Activated CD4-positive, alpha-beta memory T cell treated with anti-CD3 and anti-CD28 coated beads for 36 hours (primary cell): ENCODE measurements around the gene C1QTNF6. TPM values are rescaled to one million over a fixed set of nuclear protein-coding genes. Genes with fewer than 3 reads are reported as not detected.
A peak's percentile ranks its signal among the peaks of the same experiment; 100 is the strongest.

Experiments
- CTCF ChIA-PET: fragments of 350-600 bp; sonication (Branson Sonifier 250); formaldehyde crosslinking; loops from one replicate; lab custom pipeline; 2021; ENCODE audit warnings: antibody characterized with exemption, inconsistent platforms; lab: Charles Lee
- POLR2A ChIA-PET: fragments of 350-600 bp; sonication (Branson Sonifier 250); formaldehyde crosslinking; loops from one replicate; lab custom pipeline; 2021; ENCODE audit warnings: antibody characterized with exemption; lab: Charles Lee
- DNase-seq: peaks from one replicate; pipeline ENCODE4 v3.0.0-alpha.2; 2020
- H3K27ac Mint-ChIP-seq: one replicate; pipeline ENCODE4 v1.8.0; 2021; ENCODE audit warnings: mixed read lengths
- H3K27me3 Mint-ChIP-seq: one replicate; pipeline ENCODE4 v1.8.0; 2021; ENCODE audit warnings: mixed read lengths
- H3K36me3 Mint-ChIP-seq: one replicate; pipeline ENCODE4 v1.8.0; 2021; ENCODE audit warnings: mixed read lengths
- H3K4me1 Mint-ChIP-seq: one replicate; pipeline ENCODE4 v1.8.0; 2021; ENCODE audit warnings: low read depth, mixed read lengths
- H3K4me3 Mint-ChIP-seq: one replicate; pipeline ENCODE4 v1.8.0; 2021; ENCODE audit warnings: mild to moderate bottlenecking, mixed read lengths
- H3K9me3 Mint-ChIP-seq: one replicate; pipeline ENCODE4 v1.8.0; 2021; ENCODE audit warnings: mixed read lengths
- intact Hi-C: fragments of 100-400 bp; cut with micrococcal nuclease; formaldehyde crosslinking; loops from one replicate; pipeline ENCODE4 v1.15.1; 2023
- total RNA-seq, 2 experiments: library from RNA; stranded (reverse); gene quantifications; one replicate each; pipeline ENCODE4 v1.2.3, GENCODE V29; 2021

The C1QTNF6 gene
- total RNA-seq, 2 experiments from 2014 or later: 11.1 to 13.0 TPM

GRCh38 chr22:37154925-37155712 is 32.9 kb downstream of the C1QTNF6 start:
- H3K27me3 Mint-ChIP-seq: no peaks in the 10 kb centered on the region
- no peak overlapping the region for H3K4me3 Mint-ChIP-seq
- ChIA-PET POLR2A (no interaction called here), CTCF (interaction anchor here (12.3 kb wide), 1 partner anchor 9 kb away, joined by 183 read pairs; no protein-coding TSS in a partner anchor)
- peaks cover under 1% of the 10 kb centered on the region for H3K36me3 Mint-ChIP-seq
- peak; percentile 73 for DNase-seq
- H3K4me1 Mint-ChIP-seq: peaks cover 53% of the 10 kb centered on the region
- peak overlapping the region; percentile 57 for H3K27ac Mint-ChIP-seq
- intact Hi-C loops: no loop called here
- peaks cover 13% of the 10 kb centered on the region for H3K9me3 Mint-ChIP-seq

- H3K36me3 Mint-ChIP-seq: peaks cover 8% of the 10 kb centered on the region
- H3K4me1 Mint-ChIP-seq: peaks cover 48% of the 10 kb centered on the region
- no peaks in the 10 kb centered on the region for H3K27me3 Mint-ChIP-seq
- ChIA-PET POLR2A (no interaction called here), CTCF (interaction anchor here (12.3 kb wide), 1 partner anchor 10 kb away, joined by 183 read pairs; no protein-coding TSS in a partner anchor)
- DNase-seq: no peak
- H3K4me3 Mint-ChIP-seq: no peak overlapping the region
- no peak overlapping the region for H3K27ac Mint-ChIP-seq
- H3K9me3 Mint-ChIP-seq: peaks cover 13% of the 10 kb centered on the region
- intact Hi-C loops: no loop called here
Observed at GRCh38 chr22:37153901-37154300, 34.1 kb downstream of the C1QTNF6 start.

- H3K4me1 Mint-ChIP-seq: peaks cover 49% of the 10 kb centered on the region
- DNase-seq: no peak
- no peaks in the 10 kb centered on the region for H3K27me3 Mint-ChIP-seq
- peak overlapping the region; percentile 60 for H3K27ac Mint-ChIP-seq
- no peak overlapping the region for H3K4me3 Mint-ChIP-seq
- ChIA-PET CTCF (interaction anchor here (1.2 to 12.3 kb wide), 3 partner anchors 12 to 71 kb away, joined by 3 to 183 read pairs (median 16); no protein-coding TSS in a partner anchor), POLR2A (interaction anchor here (9.0 kb wide), 1 partner anchor 13 kb away, joined by 240 read pairs; no protein-coding TSS in a partner anchor)
- H3K9me3 Mint-ChIP-seq: peaks cover 13% of the 10 kb centered on the region
- H3K36me3 Mint-ChIP-seq: peaks cover 33% of the 10 kb centered on the region
- intact Hi-C loops: no loop called here
Observed at GRCh38 chr22:37151401-37151800, 36.6 kb downstream of the C1QTNF6 start.

- Mint-ChIP-seq H3K9me3 (peaks cover 13% of the 10 kb centered on the region), H3K4me1 (peaks cover 51% of the 10 kb centered on the region), H3K27me3 (no peaks in the 10 kb centered on the region), H3K36me3 (peaks cover 40% of the 10 kb centered on the region), H3K27ac (peak overlapping the region; percentile 60), H3K4me3 (no peak overlapping the region)
- DNase-seq: no peak
- intact Hi-C loops: loop anchor here (1.0 kb wide), 3 partner anchors 12 to 71 kb away; no protein-coding TSS in a partner anchor
- CTCF ChIA-PET: interaction anchor here (0.7 to 12.3 kb wide), 7 partner anchors 13 to 80 kb away, joined by 3 to 183 read pairs (median 9); no protein-coding TSS in a partner anchor
- POLR2A ChIA-PET: interaction anchor here (1.1 to 9.0 kb wide), 9 partner anchors 12 to 94 kb away, joined by 4 to 240 read pairs (median 16); partner anchors contain the start of gene RAC2
Observed at GRCh38 chr22:37150701-37151100, 37.3 kb downstream of the C1QTNF6 start.

GRCh38 chr22:37148742-37149665 is 39.0 kb downstream of the C1QTNF6 start:
- H3K27me3 Mint-ChIP-seq: no peaks in the 10 kb centered on the region
- H3K27ac Mint-ChIP-seq: peak overlapping the region; percentile 95
- H3K4me3 Mint-ChIP-seq: peak overlapping the region; percentile 95
- peaks cover 56% of the 10 kb centered on the region for H3K4me1 Mint-ChIP-seq
- no peak for DNase-seq
- peaks cover 57% of the 10 kb centered on the region for H3K36me3 Mint-ChIP-seq
- CTCF ChIA-PET: interaction anchor here (0.7 to 12.3 kb wide), 19 partner anchors 9 to 293 kb away, joined by 3 to 183 read pairs (median 4); partner anchors contain the start of gene KCTD17
- peaks cover 10% of the 10 kb centered on the region for H3K9me3 Mint-ChIP-seq
- intact Hi-C loops: loop anchor here (1.0 to 5.0 kb wide), 2 partner anchors 27 to 93 kb away; partner anchors contain the start of gene RAC2
- POLR2A ChIA-PET: interaction anchor here (0.6 to 9.0 kb wide), 24 partner anchors 7 to 620 kb away, joined by 3 to 240 read pairs (median 6); partner anchors contain the start of genes EIF3D, NCF4 and RAC2

- H3K9me3 Mint-ChIP-seq: peaks cover 10% of the 10 kb centered on the region
- H3K27me3 Mint-ChIP-seq: no peaks in the 10 kb centered on the region
- H3K4me3 Mint-ChIP-seq: peak overlapping the region; percentile 95
- ChIA-PET POLR2A (interaction anchor here (1.0 to 9.0 kb wide), 16 partner anchors 9 to 112 kb away, joined by 3 to 240 read pairs (median 6); no protein-coding TSS in a partner anchor), CTCF (interaction anchor here (0.7 to 12.3 kb wide), 13 partner anchors 16 to 292 kb away, joined by 3 to 183 read pairs (median 5); partner anchors contain the start of gene KCTD17)
- intact Hi-C loops: loop anchor here (5.0 kb wide), 1 partner anchor 94 kb away; the partner anchor contains the start of gene RAC2
- DNase-seq: peak; percentile 50
- peaks cover 65% of the 10 kb centered on the region for H3K4me1 Mint-ChIP-seq
- peak overlapping the region; percentile 95 for H3K27ac Mint-ChIP-seq
- peaks cover 66% of the 10 kb centered on the region for H3K36me3 Mint-ChIP-seq
Observed at GRCh38 chr22:37148031-37148651, 39.9 kb downstream of the C1QTNF6 start.

- Mint-ChIP-seq H3K27me3 (no peaks in the 10 kb centered on the region), H3K4me3 (peak overlapping the region; percentile 95), H3K9me3 (peaks cover 10% of the 10 kb centered on the region), H3K4me1 (peaks cover 71% of the 10 kb centered on the region), H3K36me3 (peaks cover 74% of the 10 kb centered on the region), H3K27ac (peak overlapping the region; percentile 95)
- intact Hi-C loops: loop anchor here (1.0 to 5.0 kb wide), 2 partner anchors 8 to 95 kb away; partner anchors contain the start of gene RAC2
- ChIA-PET POLR2A (interaction anchor here (0.7 to 9.0 kb wide), 12 partner anchors 9 to 95 kb away, joined by 3 to 240 read pairs (median 5); no protein-coding TSS in a partner anchor), CTCF (interaction anchor here (0.5 to 12.3 kb wide), 16 partner anchors 13 to 291 kb away, joined by 3 to 183 read pairs (median 4); no protein-coding TSS in a partner anchor)
- peak; percentile 58 for DNase-seq
Observed at GRCh38 chr22:37147186-37147990, 40.7 kb downstream of the C1QTNF6 start.

GRCh38 chr22:37146507-37147180 is 41.4 kb downstream of the C1QTNF6 start:
- H3K36me3 Mint-ChIP-seq: peaks cover 80% of the 10 kb centered on the region
- peak; percentile 58 for DNase-seq
- intact Hi-C loops: loop anchor here (1.0 to 5.0 kb wide), 2 partner anchors 7 to 96 kb away; partner anchors contain the start of gene RAC2
- H3K27ac Mint-ChIP-seq: peak overlapping the region; percentile 95
- ChIA-PET POLR2A (interaction anchor here (0.6 to 9.0 kb wide), 10 partner anchors 8 to 94 kb away, joined by 3 to 240 read pairs (median 4); no protein-coding TSS in a partner anchor), CTCF (interaction anchor here (0.5 to 12.3 kb wide), 13 partner anchors 12 to 169 kb away, joined by 3 to 183 read pairs (median 5); no protein-coding TSS in a partner anchor)
- no peaks in the 10 kb centered on the region for H3K27me3 Mint-ChIP-seq
- peaks cover 8% of the 10 kb centered on the region for H3K9me3 Mint-ChIP-seq
- H3K4me1 Mint-ChIP-seq: peaks cover 74% of the 10 kb centered on the region
- H3K4me3 Mint-ChIP-seq: peak overlapping the region; percentile 95

GRCh38 chr22:37146051-37146385 is 42.0 kb downstream of the C1QTNF6 start:
- DNase-seq: no peak
- intact Hi-C loops: loop anchor here (5.0 kb wide), 1 partner anchor 96 kb away; the partner anchor contains the start of gene RAC2
- H3K9me3 Mint-ChIP-seq: peaks cover 4% of the 10 kb centered on the region
- no peaks in the 10 kb centered on the region for H3K27me3 Mint-ChIP-seq
- ChIA-PET CTCF (interaction anchor here (0.7 to 12.3 kb wide), 6 partner anchors 13 to 100 kb away, joined by 3 to 183 read pairs (median 6); no protein-coding TSS in a partner anchor), POLR2A (interaction anchor here (1.0 to 9.0 kb wide), 6 partner anchors 8 to 58 kb away, joined by 3 to 240 read pairs (median 34); no protein-coding TSS in a partner anchor)
- H3K27ac Mint-ChIP-seq: peak overlapping the region; percentile 95
- peaks cover 74% of the 10 kb centered on the region for H3K4me1 Mint-ChIP-seq
- peaks cover 81% of the 10 kb centered on the region for H3K36me3 Mint-ChIP-seq
- peak overlapping the region; percentile 95 for H3K4me3 Mint-ChIP-seq
